Stimulated activated CD8-positive, alpha-beta memory T cell treated with anti-CD3 and anti-CD28 coated beads, Interleukin-7, amount 100 ng/mL, for 1 hour (primary cell): ENCODE results near the gene SPNS3.

Experiments
- DNase-seq, 2 donors: peaks; one replicate each; pipeline ENCODE4 v3.0.0-alpha.2; 2020; ENCODE audit warnings: low read depth in 2 of 2

SPNS3 gene

DNA sequence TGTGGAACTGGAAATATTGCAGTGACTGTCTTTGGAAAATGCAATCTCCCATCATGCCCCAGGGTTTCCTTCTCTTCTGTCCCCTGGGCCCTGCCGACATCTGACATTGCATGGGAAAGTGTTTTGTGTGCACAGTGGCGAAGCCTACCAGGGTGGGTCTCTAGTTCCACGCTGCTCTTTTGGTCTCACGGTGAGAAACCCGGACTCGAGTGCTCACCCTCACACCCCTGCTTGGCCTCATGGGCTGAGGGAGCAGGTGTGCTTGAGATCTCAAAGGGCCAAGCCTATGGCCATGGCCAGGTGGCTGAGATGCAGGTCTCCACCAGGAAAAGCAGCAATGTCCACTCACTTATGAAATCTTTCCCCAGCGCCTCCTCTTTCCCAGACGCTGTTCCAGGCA lies 32.0 kb downstream of the SPNS3 start:
- no peak for DNase-seq

DNA sequence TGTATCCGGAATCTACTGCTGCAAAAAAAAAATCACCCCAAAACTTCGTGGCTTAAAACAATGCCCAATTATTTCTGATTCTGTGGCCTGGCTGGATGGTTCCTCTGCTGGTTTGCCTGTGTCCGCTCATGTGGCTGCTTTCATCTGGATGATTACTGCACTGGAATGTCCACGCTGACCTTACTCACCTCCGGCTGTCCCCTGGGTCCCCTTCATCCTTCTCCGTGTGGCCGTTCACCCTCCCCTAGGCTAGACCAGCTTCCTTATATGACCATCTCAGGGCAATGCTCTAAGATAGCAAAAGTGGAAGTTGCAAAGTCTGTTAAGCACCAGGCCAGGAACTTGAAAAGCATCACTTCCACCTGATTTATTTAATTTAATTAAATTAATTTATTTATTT lies 33.5 kb downstream of the SPNS3 start:
- DNase-seq = no peak

DNA sequence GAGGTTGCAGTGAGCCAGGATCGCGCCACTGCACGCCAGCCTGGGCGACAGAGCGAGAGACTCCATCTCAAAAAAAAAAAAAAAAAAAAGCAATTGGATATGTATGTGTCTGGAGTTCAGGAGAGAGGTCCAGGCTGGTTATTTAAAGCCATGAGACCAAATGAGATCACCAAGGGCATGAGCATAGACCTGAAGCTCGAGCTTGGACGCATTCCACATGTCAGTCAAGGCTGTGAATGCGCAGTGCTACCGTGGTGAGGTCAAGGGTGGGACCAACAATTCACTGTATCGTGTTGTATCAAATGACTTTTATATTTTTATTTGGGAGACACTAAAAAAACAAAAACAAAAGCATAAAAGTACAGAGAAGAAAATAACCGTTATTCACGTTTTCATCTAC lies 35.8 kb downstream of the SPNS3 start:
- no peak for DNase-seq

DNA sequence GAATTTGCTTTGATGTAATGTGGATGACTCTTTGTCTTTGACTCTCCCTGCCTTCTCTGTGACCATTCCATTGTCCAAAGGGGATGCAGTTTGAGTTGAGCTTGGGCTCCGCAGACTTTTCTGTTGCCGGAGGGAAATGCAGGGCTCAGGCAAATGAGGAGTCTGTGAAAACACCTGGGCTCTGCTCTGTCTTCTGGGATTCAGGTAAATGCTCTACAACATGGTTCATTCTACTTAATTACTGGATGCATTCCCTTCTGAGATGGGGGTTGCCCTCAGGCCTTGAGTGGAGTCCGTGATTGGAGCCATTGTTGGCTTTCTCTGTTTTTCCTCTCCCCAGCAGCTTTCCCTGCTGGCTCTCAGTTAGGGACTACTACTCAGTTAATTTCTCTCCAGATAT lies 38.5 kb downstream of the SPNS3 start:
- DNase-seq = no peak

DNA sequence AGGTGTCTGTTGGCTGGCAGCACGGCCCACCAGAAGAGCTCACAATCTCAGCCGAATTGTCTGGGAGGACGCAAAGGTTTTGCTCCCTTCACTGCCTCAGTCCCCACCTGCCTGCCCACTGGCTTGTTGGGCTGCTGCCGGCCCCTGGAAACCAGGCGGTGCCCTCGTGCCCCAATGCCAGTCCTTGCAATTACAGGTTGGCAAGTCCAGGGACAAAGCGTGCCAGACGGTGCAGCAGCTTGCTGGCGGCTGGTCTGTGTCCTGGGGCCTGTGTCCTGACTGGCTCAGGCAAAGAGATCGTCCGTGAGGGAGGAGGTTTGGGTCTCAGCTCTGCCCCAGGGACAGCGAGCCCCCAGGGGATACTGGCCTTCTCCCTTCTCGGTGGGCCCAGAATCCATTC lies 40.4 kb downstream of the SPNS3 start:
- no peak for DNase-seq

DNA sequence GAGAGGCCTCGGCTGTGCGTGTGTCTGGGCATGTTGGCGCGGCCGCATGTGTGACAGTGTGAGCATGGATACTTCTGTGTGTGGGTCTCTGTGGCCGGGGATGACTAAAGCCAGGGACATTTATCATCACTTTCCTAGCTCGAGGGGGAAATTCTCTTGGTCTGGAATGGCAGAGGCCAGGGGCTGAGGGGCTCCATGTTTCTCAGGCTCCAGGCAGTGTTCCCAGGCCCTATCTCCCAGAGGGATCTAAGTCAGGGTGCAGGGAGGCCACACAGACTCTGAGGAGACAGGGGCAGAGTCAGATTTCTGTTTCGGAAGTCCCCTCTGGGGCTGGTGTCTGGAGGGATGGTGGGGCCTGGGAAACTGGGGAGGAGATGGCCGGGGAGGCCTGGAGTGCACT lies 41.3 kb downstream of the SPNS3 start:
- no peak for DNase-seq

DNA sequence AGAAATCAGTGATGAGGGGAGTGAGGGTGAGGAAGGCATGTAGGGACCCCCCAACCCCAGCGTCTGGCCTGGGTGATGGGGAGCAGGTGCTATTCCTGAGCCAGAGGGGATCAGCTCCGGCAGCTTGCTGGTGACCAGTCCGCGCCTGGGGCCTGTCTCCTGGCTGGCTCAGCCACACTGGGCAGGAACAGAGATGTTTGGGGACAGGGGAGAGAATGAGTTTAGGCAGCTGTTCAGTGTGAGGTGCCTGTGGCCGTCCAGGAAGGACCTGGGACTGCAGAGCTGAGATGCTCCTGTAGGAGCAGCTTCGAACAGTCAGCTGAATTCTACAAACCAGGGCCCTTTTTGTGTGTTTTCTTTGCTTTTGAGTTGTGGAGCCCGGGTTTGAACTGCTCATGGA lies 41.7 kb downstream of the SPNS3 start:
- DNase-seq = no peak

DNA sequence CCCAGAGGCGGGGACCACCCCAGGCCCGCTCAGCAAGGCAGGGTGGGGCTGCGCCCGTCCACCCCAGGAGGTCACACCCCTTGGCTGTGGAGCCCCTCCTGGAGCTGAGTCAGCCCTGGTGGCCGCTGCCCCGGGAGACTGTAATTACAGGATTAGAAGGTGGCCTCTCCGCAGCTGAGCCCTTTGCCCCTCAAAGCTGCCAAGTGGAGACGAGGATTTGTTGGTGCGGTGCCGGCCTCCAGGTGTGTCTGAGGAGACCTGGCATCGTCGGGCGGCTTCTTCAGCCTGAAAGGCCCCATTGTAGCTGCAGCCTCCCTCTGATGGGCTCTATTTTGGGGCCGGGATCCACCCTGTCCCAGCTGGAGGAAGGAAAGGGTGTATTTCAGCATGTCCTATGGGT lies 42.3 kb downstream of the SPNS3 start:
- DNase-seq = no peak

DNA sequence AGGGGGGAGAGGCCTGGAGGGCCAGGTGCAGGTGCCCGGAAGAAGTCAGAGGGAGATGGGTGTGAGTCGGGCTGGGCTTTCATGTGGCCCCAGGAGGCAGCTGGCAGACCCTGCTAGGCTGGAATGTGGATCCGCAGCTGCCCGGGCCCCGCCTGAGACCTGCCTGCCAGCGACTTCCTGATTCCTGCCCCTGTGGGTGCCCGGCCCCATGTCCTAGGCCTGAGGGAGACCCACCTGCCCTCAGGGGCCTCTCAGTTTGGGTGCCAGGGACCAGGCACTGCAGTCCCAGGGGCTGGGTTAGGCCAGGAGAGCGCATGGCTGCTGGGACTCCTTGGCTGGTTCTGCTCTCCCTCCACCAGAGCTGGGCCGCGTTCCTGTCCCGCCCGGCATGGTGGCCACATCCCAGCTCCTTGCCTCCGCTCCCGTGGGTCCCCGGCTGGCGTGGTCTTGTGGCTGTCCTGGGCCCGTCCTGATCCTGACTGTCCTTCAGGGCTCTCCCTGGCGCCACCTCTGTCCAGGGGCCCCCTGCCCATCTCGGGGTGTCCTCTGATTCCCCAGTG lies 42.9 kb downstream of the SPNS3 start:
- no peak for DNase-seq

DNA sequence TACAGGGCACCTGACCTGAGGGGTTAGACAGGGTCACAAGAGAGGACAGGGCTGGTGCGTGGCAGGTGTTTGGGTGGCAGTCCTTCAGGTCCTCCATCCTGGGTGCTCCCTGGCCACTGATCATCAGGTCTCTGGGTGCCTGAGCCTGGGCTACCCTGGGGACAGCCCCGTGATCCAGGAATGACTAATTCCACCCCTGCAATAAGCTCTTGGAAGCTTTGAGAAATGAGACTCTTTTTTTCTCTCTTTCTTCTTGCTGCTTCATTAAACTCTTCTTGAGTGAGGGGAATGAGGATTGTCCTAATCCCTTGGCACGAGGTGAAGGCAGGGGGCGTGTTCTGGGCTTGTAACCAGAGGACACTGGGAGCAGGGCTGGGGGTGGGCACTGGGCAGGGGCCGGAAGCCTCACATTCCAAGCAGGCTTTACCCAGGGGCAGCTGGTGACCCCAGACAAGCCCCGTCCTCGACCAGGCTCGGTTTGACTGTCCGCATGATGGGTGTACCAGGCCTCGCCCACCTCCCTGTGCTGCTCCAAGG lies 43.6 kb downstream of the SPNS3 start:
- no peak for DNase-seq

DNA sequence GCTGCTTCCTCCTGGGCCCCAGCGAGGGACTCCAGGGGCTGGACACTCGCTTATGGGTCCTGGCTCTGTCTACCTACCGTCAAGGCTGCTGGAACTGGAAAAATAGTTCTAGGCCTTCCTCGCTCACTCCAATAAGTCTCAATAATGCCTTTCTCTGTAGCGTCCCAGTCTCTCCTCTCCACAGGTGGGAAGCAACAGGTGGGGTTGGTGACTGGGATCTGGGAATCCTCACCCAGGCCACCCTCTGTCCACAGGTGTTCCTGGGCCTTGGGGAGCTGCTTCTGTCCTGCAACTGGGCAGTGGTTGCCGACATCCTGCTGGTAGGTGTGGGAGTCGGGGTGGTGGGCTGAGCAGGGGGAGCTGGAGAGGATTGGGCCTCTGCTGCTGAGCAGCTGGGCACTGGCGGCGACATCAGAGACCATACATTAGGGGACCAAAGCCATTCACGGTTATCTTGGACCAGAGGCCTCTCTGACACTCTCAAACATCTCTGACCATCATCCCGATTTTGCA lies 44.6 kb downstream of the SPNS3 start:
- no peak for DNase-seq

DNA sequence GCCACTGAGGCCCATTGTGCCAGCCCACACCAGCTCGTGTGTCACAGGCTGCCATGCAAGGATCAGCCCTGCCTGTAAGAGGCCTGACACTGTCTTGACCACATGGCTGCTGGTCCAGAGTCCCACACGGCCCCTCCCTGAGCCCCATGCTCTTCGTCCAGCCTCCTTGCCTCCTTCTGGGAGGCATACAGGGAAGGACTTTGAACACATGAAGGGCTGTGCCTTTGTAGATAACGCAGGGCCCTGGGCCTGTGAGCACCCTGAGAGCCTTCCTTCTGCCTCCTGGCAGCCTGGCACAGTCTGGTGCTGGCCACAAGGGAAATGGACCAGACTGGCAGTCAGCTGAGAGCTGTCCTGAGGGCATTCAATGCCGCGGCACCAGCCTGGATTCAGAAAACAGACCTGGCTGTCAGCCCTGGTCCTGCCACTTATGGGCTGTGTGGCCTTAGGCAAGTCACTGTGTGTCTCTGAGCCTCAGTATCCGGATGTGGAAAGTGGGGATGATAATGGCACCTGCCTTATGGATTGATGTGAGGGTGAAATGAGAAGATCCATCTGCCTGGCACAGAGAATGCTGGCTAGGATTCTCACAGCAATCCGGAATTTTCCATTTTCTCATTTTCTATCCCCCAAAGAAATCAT lies 45.7 kb downstream of the SPNS3 start:
- DNase-seq = no peak

DNA sequence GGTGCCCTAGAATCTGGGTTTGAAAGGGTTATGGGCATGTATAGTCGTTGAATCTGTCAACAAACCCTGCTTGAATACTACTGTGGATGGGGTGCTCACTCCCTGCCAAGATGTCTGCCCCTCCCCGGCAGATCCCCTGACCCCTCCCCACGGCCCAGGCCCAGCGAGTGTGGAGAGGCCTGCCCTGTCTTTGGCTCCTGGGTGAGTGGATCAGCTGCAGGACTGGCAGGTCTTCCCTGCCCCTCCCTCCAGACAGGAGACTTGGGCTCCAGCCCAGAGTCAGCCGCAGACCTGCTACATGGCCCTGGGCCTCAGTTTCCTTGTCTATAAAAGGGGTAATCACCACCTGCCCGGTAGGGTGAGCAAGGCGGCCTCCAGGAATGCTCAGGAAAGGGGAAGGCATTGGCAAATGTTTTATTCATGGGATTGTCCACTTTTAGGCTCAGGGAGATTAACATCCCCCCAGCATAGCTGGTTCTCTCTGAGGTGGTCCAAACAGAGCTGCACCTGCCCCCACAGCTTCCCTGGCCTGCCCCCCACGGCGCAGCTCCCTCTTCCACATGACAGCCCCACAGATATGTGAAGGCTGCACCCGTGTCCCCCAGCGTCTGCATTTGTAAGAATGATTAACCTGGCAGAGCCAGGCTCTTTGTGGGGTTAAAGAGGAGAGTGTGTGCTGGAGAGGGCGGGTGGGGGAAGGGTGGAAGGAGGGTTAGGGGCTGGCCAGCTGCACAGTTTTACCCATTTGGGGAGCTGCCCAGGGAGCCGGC lies 46.4 kb downstream of the SPNS3 start:
- no peak for DNase-seq

DNA sequence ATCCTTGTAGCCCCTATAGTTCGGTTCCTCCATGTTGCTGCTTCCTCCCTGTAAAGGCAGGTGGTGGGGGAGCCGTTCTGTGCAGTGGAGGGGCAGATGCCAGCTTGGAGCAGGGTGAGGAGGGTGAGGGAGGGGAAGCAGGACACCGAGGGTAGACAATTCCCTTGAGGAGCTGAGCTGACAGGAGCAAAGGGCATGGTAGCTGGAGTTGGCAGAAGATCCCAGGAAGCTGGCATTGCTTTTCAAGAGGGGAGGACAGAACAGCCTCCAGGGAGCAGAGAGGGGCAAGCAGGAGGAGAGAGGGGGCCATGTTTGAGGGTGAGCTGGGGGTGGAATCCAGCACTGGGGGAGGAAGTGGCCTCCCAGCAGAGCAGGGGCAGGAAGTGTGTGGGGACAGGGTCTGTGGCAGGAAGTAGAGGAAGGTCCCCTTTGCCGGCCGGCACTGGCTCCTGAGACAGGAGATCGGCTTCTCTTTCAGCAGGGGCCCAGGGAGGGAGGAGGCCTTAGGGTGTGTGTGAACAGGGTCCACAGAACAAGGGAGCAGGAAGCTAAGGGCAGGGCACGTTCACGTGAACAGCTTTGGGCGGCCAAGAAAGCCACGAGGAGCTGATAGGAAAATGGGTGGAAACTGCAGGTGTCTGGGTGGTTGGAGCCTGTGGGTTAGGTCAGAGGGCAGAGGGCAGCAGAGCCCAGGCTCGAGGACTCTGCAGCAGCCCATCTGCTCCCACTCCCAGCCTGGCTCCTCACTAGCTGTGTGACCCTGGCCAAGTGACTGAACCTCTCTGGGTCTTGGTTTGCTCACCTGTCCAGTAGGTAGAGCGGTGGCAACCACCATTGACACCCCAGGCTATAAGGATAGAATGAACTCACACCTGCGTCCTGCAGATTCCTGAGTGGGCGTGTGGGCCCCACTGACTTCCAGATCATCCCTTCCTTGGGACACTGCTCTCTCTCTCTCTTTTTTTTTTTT lies 47.5 kb downstream of the SPNS3 start:
- DNase-seq = no peak

DNA sequence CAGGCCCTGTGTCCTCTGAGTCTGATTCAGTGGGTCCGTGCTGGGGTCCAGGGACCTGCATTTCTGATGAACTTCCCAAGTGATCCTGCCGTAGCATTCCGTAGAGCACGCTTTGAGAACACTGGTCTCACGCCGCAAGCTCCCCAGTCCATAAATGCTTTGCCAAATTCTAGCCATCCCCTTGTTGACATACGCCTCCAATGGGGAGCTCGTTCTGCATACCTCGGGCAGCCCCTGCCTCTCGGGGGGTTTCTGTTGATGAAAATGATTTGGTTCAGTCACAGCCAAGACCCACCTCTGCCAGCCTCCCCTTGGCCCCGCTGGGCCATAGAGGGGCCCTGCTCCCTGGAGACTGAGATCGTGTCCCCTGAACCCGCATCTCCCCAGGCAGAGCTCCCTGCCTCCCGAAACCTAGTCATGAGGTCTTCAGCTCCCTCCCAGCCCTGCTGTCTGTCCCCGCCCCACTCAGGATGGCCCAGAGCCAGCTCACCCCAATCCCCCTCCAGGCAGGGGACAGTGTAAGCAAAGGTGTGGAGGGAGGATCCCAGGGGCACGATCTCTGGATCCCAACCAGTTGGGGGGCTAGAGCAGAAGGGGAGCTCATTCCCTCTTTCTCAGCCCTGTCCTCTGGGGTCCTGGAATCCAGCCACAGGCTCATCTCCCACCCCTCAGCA lies 48.7 kb downstream of the SPNS3 start:
- no peak for DNase-seq

DNA sequence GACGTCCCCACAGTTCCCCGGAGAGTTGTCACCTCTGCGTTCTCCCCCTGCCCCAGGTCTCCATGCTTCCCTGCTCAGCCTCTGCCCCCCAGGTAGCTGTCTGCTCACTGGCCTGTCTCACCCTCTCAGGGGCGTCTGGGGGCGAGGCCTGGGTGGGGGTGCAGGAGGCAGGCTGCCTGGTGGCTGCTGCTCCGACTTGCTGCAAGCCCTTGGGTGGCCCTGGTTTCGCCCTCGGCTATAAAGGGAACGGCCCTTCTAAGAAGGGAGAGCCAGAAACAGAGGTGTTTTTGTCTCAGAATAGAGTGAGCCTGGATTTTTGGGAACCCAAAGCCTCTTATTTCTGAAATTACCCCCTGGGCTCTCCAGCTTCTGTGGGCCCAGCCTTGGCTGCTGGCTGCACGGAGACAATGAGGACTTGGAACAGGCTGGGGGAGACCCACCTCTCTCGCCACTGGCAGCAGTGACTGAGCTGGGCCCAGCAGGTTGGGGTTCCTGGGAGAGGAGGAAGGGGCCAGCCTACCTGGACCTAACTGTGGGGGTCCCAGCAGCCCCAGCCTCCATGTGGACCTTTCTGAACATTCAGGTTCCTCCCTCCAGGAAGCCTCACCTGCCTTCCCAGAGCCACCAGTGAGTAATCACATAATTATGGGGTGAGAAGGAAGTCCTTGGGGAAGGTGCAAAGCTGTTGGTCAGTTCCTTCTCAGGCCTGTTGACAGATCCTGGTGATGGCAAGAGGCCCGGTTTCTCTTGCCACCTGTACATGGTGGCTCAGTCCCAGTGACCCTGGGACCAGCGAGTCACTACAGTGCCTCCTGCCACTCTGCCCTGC lies 49.5 kb downstream of the SPNS3 start:
- DNase-seq = no peak

DNA sequence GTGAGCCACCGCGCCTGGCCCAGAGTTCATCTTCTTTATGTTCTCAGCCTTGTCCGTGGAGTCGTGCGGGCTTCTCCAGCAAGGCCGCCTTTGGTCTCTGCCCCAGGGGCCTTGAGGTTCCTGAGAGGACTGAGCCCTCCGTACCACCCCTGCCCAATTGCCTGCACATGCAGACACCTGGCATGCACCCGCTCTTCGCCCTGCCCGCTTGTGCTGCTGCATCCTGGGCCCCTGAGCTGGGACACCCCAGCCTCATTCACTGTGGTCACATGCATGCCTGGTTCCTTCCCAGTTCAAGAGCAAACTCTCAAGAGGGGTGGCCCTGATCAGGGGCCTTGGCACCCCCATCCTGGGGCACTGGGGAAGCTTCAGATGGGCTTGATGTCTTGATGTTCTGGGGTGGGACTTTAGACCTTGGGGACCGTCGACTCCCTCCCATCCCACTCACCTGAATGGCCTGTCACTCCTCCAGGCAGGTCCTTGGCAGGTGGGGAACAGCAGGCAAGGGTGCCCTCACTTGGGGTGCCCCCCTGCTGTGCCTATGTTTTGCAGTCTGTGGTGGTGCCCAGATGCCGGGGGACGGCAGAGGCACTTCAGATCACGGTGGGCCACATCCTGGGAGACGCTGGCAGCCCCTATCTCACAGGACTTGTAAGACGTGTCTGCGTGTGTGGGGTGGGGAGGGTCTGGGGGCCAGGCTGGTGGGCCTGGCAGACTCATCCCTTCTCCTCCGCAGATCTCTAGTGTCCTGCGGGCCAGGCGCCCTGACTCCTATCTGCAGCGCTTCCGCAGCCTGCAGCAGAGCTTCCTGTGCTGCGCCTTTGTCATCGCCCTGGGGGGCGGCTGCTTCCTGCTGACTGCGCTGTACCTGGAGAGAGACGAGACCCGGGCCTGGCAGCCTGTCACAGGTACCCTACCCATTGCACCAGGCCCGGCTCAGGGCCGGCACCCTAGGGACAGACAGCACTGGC lies 52.2 kb downstream of the SPNS3 start:
- peak in 1 of 2 donors; percentile 21 for DNase-seq

DNA sequence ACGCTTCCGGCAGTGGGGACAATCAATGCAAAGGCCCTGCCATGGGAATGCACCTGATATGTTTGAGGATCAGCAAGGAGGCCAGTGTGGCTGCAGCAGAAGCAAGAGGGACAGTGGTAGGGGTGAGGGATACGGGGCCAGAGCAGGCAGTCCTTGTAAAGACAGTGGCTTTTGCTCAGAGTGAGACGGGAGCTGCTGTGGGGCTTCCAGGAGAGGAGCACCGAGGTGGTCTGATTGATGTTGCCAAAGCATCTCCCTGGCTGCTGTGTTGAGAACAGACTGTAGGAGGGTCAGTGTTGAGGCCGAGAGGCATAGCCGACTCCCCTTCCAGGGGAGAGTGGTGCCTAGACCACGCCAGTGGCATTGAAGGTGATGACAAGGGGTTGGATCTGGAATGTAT lies 53.6 kb downstream of the SPNS3 start:
- DNase-seq = no peak
